GM18909 (cell line): ENCODE results near the gene SIGLEC14.

Experiments
- ATAC-seq: cut with Tn5 transposase; IDR thresholded peaks from one replicate; pipeline ENCODE4 v1.9.1; 2021; ENCODE audit warnings: mild to moderate bottlenecking; ENCODE audit not compliant: unreplicated experiment, poor library complexity

SIGLEC14 gene

GRCh38 chr19:51627491-51628138 lies 19.0 kb downstream of the SIGLEC14 start:
- ATAC-seq, result no peak

GRCh38 chr19:51626675-51627074 lies 19.9 kb downstream of the SIGLEC14 start:
- ATAC-seq, result no peak

- no peak for ATAC-seq
Observed at GRCh38 chr19:51621178-51621577, 25.4 kb downstream of the SIGLEC14 start.

- ATAC-seq, result no peak
Observed at GRCh38 chr19:51615991-51616390, 30.6 kb downstream of the SIGLEC14 start.

GRCh38 chr19:51614789-51615188 lies 31.8 kb downstream of the SIGLEC14 start:
- no peak for ATAC-seq

- no peak for ATAC-seq
Observed at GRCh38 chr19:51610576-51610975, 36.0 kb downstream of the SIGLEC14 start.

- ATAC-seq, result no peak
Observed at GRCh38 chr19:51607920-51608562, 38.6 kb downstream of the SIGLEC14 start.

- ATAC-seq, result peak; percentile 95
Observed at GRCh38 chr19:51607077-51607476, 39.5 kb downstream of the SIGLEC14 start.

GRCh38 chr19:51602189-51602854 lies 44.3 kb downstream of the SIGLEC14 start:
- ATAC-seq, result no peak

- ATAC-seq, result no peak
Observed at GRCh38 chr19:51600940-51601580, 45.6 kb downstream of the SIGLEC14 start.

GRCh38 chr19:51599084-51599483 lies 47.5 kb downstream of the SIGLEC14 start:
- no peak for ATAC-seq

- ATAC-seq, result no peak
Observed at GRCh38 chr19:51598159-51598915, 48.3 kb downstream of the SIGLEC14 start.

GRCh38 chr19:51595190-51596175 lies 51.1 kb downstream of the SIGLEC14 start:
- no peak for ATAC-seq

GRCh38 chr19:51594774-51595109 lies 51.9 kb downstream of the SIGLEC14 start:
- peak; percentile 1 for ATAC-seq

GRCh38 chr19:51593969-51594773 lies 52.5 kb downstream of the SIGLEC14 start:
- ATAC-seq, result peak; percentile 98

- ATAC-seq, result no peak
Observed at GRCh38 chr19:51593138-51593890, 53.3 kb downstream of the SIGLEC14 start.
